Right lobe of liver (tissue), 6 donors: ENCODE results near the gene SH2B3. TPM values are rescaled to one million over a fixed set of nuclear protein-coding genes. Genes with fewer than 3 reads are reported as not detected.
"Not testable (repeated sequence)": the region's sequence is repeated elsewhere in the genome, so short reads cannot be mapped to it uniquely, and the experiment has no call there.

Experiments
- ATAC-seq, 4 donors: fragments of 200-7000 bp; cut with Tn5 transposase; one replicate each; pipeline ENCODE4 v1.9.1; 2020; ENCODE audit warnings: mild to moderate bottlenecking in 4 of 4, moderate library complexity in 4 of 4
- DNase-seq, 3 donors: peaks; one replicate each; pipeline ENCODE4 v3.0.0-alpha.2; 2020
- H3K27ac ChIP-seq, 3 donors: fragments of 200-600 bp; one replicate each; pipeline ENCODE4 v1.8.0; 2022
- H3K27me3 ChIP-seq, 2 donors: fragments of 200-600 bp; one replicate each; pipeline ENCODE4 v1.8.0; 2022
- H3K36me3 ChIP-seq, 4 donors: fragments of 200-600 bp; sonication (generic) in 1 of 4; one replicate each; pipeline versions ENCODE4 v1.5.1 to v1.8.0; 2017 to 2022; ENCODE audit warnings: control low read depth in 1 of 4
- H3K4me1 ChIP-seq, 4 donors: fragments of 200-600 bp; sonication (generic) in 1 of 4; one replicate each; pipeline versions ENCODE4 v1.5.1 to v1.8.0; 2017 to 2022; ENCODE audit warnings: control low read depth in 1 of 4
- H3K4me3 ChIP-seq, 3 donors: fragments of 200-600 bp; one replicate each; pipeline ENCODE4 v1.8.0; 2022
- H3K9me3 ChIP-seq, 4 donors: fragments of 200-600 bp; sonication (generic) in 1 of 4; one replicate each; pipeline versions ENCODE4 v1.5.1 to v1.8.0; 2017 to 2022; ENCODE audit warnings: control low read depth in 1 of 4
- CTCF ChIP-seq, 4 donors: fragments of 200-600 bp in 3 of 4; fragments of 450-650 bp in 1 of 4; IDR thresholded peaks; one replicate each; pipeline versions ENCODE4 v1.5.1 to v1.8.0; 2016 to 2022; ENCODE audit warnings: antibody characterized with exemption in 4 of 4, mild to moderate bottlenecking in 2 of 4
- POLR2A ChIP-seq: fragments of 450-650 bp; IDR thresholded peaks from one replicate; pipeline ENCODE4 v1.6.1; 2017; ENCODE audit warnings: antibody characterized with exemption, mild to moderate bottlenecking
- WGBS: methylation state at CpG from one replicate; pipeline ENCODE4 v1.1.6; 2018; ENCODE audit warnings: low coverage, low lambda C conversion rate; ENCODE audit not compliant: insufficient coverage; ENCODE audit errors: missing lambda C conversion rate; 5-methylcytosine and 5-hydroxymethylcytosine counted together
- intact Hi-C, 2 donors: fragments of 100-400 bp; cut with DNase I; formaldehyde crosslinking; loops; one replicate each; pipeline versions ENCODE4 v1.11.2 to v1.14.1; 2022
- total RNA-seq, 6 experiments: library from RNA; depleted of rRNA in 2 of 6; stranded (reverse); fragments of >200 nt in 2 of 6; fragmentation: NEBNext Ultra II Directional in 3 of 6; extraction: Animal tissue kit (Norgen Biotek cat#: 25700) in 3 of 6; gene quantifications; one replicate each; pipeline versions ENCODE4 v1.1.0 to v1.2.4, GENCODE V29; 2016 to 2023
- donor health status: DM: no; HTN: yes; CAD: no.
- donor health status: DM: no; HTN: no; CAD: no.
- donor health status: DM: no; HTN: no; CAD: no.
- donor health status: DM: no; HTN: yes; CAD: no.
- donor health status: DM: no; HTN: yes; CAD: no.

SH2B3 gene
- total RNA-seq, 6 experiments from 2014 or later, result 6.7 to 43.5 (median 17.0) TPM

- 76% methylated on average over 2 of the region's 6 CpGs for WGBS
- intact Hi-C loops, result loop anchor here in 1 of 2 donors (5.0 kb wide), 1 partner anchor 46 kb away; no protein-coding TSS in a partner anchor
- Histone ChIP-seq H3K4me1 (peaks cover 0 to 21% (median 4%) of the 10 kb centered on the region in 4 donors), H3K9me3 (no peaks in the 10 kb centered on the region), H3K4me3 (no peak overlapping the region), H3K27ac (no peak overlapping the region), H3K27me3 (no peaks in the 10 kb centered on the region), H3K36me3 (no peaks in the 10 kb centered on the region)
- ATAC-seq (no peak), DNase-seq (no peak)
- TF ChIP-seq CTCF (IDR thresholded peaks at IDR 0.05), result no peak
- no peak for TF ChIP-seq POLR2A
These were observed 4.5 kb upstream of the SH2B3 start for GRCh38 chr12:111401167-111401605.

GRCh38 chr12:111402490-111402824, 3.3 kb upstream of the SH2B3 start:
- peak overlapping the region in 2 of 3 donors; percentile 58 to 64 for H3K27ac ChIP-seq
- DNase-seq, H3K36me3 ChIP-seq, H3K27me3 ChIP-seq, H3K9me3 ChIP-seq, ATAC-seq, H3K4me3 ChIP-seq: not testable (repeated sequence)
- H3K4me1 ChIP-seq, result peaks cover 0 to 23% (median 2%) of the 10 kb centered on the region in 4 donors
- 57% methylated on average over 5 of the region's 9 CpGs for WGBS
- intact Hi-C loops, result loop anchor here in 1 of 2 donors (5.0 kb wide), 1 partner anchor 45 kb away; no protein-coding TSS in a partner anchor

- TF ChIP-seq POLR2A (no peak), CTCF (IDR thresholded peaks at IDR 0.05) (no peak)
- Histone ChIP-seq H3K4me3 (peak overlapping the region; percentile 71 to 89 (median 80)), H3K27ac (peak overlapping the region; percentile 53 to 85 (median 83)), H3K4me1 (peaks cover 0 to 42% (median 0%) of the 10 kb centered on the region in 4 donors), H3K27me3 (no peaks in the 10 kb centered on the region), H3K9me3 (no peaks in the 10 kb centered on the region), H3K36me3 (no peaks in the 10 kb centered on the region)
- intact Hi-C loops, result loop anchor here in 1 of 2 donors (5.0 kb wide), 1 partner anchor 43 kb away; no protein-coding TSS in a partner anchor
- WGBS, result 36% methylated on average over 17 of the region's 21 CpGs
- ATAC-seq, result peak in 1 of 4 donors; percentile 6
- no peak for DNase-seq
These were observed 1.2 kb upstream of the SH2B3 start for GRCh38 chr12:111404362-111405148.

GRCh38 chr12:111405149-111405858, 419 bp upstream of the SH2B3 start:
- Histone ChIP-seq H3K27me3 (no peaks in the 10 kb centered on the region), H3K36me3 (no peaks in the 10 kb centered on the region), H3K27ac (peak overlapping the region; percentile 53 to 95 (median 85)), H3K4me3 (peak overlapping the region; percentile 71 to 89 (median 80)), H3K4me1 (peaks cover 0 to 50% (median 4%) of the 10 kb centered on the region in 4 donors), H3K9me3 (no peaks in the 10 kb centered on the region)
- peak; percentile 81 to 90 (median 88) for ATAC-seq
- DNase-seq, result peak; percentile 98
- peak; percentile 8 for TF ChIP-seq POLR2A
- TF ChIP-seq CTCF (IDR thresholded peaks at IDR 0.05), result peak; percentile 66 to 82 (median 72)
- intact Hi-C loops, result no loop called here
- 2% methylated on average over 11 of the region's 59 CpGs for WGBS
